Inferior parietal cortex (tissue), 1 donor: ENCODE measurements around the gene IRF6.

Experiments
- DNase-seq: peaks from one replicate; pipeline ENCODE4 v3.0.0-alpha.2; 2016; ENCODE audit errors: extremely low spot score

Gene IRF6

GRCh38 chr1:209805875-209806760 is at the start of gene IRF6:
IRF6 (minus strand) TSS chr1:209806142; CDS start chr1:209801413, 4,729 bp downstream.
- DNase-seq: peak; percentile 47

DNA sequence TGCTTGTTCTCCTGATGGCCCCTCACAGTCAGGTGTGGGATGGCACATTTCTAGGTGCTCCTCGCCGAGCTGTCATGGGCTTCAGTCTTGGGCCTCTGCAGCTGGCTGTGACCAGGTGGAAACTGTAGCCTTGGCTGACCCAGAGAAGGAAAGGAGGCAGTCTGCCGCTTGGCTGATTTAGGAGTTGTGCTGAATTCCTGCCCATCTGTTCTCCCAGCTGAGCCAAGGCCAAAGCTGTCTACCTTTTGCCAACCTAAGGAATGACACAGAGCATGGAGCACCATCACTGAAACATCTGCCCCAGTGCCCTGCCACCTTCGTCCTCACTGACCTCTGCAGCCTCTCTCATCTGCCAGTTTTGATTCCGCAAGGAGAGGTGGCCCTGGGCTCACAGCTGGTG is 49.7 kb upstream of the IRF6 start:
- DNase-seq: no peak

DNA sequence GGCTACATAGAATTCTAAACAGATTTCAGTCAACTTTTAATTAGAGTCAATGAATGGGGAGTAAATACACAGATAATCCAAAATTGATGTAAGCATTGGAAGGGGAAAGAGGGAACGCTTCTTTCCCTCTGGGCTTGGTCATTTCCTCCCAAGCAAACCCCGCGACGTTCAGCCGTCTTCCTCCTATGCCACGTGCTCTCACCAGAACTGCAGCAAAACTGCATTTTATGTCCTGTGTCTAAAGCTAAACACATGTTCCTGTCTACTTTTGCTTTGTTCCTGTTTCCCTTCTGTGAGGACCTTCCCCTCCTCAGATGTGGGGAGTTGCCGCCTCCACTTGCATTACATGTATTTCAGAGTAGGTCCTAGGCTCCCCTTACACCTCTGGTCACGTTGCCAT is 49.1 kb upstream of the IRF6 start:
- no peak for DNase-seq

GRCh38 chr1:209854196-209854595 is 48.3 kb upstream of the IRF6 start:
- DNase-seq: peak; percentile 71

- DNase-seq: no peak
These were observed 47.7 kb upstream of the IRF6 start for GRCh38 chr1:209853676-209854075.

DNA sequence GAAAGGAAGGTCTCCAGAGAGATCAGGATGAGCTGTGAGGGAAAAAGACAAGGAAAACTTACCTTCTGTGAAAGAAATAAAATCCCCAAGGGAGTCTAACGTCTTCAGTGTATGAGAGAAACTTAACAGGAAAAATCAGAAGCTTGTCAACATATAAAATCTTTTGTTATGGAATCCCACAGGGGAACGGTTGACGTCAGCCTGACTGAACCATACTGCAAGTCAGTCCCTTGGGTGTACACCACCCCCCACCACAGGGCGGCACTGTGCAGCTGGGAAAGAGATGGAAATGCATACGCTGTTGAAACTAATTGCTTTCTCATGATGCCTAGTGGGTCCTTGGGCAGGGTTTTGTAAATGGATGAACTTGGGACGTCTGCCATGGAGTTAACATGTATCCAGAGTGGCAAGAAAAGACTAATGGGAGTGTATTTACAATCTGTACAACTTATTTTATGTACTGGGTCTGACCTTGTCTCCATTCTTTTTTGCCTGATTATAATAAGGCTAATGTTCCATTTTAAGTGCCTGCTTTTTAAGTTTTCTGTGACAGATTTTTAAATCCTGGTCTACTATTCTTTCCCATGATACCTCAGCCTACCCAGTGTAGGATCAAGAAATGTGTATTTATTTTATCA is 44.5 kb upstream of the IRF6 start:
- peak; percentile 88 for DNase-seq

DNA sequence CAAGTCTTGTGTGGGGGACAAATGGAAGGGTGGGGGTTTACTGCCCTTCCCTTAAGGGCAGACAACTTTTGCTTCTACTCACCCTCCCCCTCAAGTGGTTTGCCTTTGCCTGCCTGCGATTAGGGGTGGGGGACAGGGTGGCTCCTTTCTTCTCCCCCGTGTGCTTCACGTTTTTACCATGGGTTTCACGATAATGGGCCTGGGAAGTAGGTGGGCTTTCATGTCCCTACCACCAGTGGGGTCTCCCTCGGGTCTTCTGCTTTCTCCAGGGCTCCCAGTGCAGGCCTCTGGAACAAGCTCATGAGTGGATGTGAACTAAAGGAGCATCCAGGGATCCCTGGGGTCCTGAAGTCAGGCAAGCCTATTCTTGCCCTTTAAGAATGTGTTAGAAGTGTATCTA is 43.4 kb upstream of the IRF6 start:
- DNase-seq: no peak

DNA sequence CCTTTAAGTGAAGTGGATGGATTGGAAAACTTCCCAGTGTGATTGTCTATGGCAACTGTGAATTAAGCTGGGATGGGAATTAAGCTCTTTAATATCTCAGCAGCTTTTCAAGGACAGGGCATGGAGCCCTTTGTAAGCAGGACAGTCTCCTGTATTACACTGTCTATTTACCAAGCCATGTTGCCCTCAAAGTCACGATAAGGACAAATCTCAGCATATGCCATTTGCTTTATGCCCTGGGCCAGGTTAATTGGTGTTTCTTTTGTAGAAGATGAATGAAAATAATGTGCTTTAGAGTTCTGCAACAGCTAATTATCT is 39.4 kb upstream of the IRF6 start:
- no peak for DNase-seq

DNA sequence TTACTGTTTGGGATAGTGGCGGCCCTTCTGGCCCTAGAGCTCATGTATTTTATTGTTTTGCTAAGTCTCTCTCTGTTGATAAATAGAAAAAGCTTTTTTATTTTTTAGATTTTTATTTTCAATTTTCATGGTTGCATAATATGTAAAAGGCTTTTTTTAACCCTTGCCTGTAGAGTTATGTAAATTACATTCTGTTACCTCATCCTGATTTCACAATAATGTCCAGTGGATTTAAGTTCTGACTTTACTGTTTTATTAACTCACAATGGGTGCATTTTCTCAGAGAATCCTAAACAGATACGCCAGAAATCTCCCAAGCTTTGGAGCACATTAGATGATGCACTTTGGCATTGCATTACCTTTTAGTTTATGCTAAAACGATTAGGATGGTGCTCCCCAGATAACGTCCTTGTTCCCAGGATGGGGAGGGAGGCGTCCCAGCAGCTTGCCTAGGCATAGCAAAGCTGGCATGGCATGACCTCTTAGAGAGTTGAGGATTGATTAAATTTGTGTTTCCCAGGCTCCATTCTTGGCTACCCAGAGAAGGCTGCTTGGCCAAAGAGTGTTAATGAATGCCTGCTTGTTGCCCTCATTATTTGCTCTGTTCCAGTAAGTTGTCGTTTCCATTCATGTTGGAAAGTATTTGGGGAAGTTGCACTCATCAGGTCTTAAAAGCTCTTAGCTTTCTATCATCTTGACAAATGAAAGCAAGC is 38.9 kb upstream of the IRF6 start:
- DNase-seq: no peak

GRCh38 chr1:209840611-209841010 is 34.7 kb upstream of the IRF6 start:
- no peak for DNase-seq

DNA sequence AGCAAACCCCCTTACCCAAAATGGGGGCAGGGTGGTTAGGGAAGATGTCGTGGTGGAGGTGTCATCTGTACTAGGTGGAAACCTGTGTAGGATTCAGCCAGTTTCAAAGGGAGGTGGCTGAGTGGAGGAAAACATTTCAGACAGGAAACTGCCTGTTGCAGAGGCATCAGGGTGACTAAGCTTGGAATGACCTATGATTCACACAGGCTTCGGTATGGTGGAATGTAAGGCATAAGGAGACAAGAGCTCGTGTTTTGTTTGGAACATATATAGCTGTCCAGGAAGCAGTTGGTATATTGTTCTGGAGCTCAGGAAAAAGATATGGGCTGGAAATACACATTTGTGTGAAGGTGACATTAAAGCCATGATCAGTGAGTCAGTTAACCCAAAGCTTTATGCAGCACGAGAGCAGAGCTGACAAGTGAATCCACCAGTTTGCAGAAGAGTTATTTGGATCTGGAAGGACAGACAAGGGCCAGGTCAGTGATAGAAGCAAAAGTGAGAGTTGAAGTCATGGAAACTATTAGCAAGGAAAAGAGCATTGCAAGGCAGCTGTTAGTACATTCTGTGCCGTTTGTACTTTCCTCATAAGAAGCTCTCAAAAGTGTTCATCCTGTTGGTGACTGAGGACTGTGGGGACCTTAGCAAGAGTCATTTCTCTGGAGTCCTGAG is 34.1 kb upstream of the IRF6 start:
- no peak for DNase-seq

GRCh38 chr1:209838537-209838936 is 32.6 kb upstream of the IRF6 start:
- no peak for DNase-seq

DNA sequence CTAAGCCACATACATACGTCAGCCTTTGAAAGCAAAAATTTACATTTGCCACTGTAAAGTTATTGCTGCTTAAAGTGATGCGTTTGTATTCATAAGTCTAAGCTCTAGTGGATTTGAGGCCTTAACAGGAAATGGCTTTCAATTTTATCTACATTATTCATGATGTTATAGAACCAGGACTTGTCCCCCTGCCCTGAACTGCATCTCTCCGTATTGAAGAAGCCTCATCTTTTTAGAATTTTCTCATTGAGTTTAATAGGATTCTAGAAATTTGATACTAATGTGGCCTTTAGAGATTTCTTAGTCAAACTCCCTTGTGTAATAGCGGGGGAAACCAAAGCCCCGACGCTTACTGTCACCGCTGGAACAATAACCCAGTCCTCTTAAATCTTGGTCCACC is 31.7 kb upstream of the IRF6 start:
- DNase-seq: no peak

GRCh38 chr1:209835782-209836298 is 29.9 kb upstream of the IRF6 start:
- no peak for DNase-seq

DNA sequence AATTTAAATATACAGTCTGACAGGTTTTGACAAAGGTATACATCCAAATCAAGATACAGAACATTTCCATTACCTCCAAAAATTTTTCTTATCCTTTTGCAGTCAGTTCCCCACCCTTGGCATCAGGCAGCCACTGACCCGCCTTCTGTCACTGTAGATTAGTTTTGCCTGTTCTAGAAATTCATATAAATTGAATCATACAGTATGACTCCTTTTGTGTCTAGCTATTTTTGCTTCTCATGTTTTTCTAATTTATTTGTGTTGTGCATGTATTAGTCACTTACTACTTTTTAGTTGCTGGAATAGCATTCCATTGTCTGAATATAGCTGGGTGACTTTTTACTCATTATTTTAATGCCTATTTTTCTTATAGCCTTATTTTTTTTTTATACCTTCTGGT is 25.7 kb upstream of the IRF6 start:
- DNase-seq: no peak

GRCh38 chr1:209830722-209831121 is 24.8 kb upstream of the IRF6 start:
- DNase-seq: no peak

DNA sequence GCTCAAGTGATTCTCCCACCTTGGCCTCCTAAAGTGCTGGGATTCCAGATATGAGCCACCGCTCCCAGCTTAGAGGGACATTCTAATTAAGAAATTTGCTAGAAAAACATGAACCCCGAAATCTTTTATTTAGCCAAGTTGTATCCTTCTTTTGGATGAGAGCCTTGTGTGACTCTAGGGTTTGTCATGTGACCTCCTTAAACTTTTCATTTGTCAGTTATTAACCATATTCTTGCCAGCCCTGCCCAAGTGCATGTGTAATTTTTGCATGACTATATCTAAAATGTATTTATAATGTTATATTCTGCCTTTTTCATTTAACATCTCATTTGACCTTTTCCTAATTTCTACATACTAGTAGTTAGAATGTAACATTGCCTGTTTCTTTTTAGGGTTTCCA is 23.8 kb upstream of the IRF6 start:
- DNase-seq: no peak

GRCh38 chr1:209827384-209828262 is 21.7 kb upstream of the IRF6 start, which contains the start of gene UTP25:
UTP25 (plus strand) TSS chr1:209827972; CDS start chr1:209828064, 92 bp downstream.
- DNase-seq: peak; percentile 98

DNA sequence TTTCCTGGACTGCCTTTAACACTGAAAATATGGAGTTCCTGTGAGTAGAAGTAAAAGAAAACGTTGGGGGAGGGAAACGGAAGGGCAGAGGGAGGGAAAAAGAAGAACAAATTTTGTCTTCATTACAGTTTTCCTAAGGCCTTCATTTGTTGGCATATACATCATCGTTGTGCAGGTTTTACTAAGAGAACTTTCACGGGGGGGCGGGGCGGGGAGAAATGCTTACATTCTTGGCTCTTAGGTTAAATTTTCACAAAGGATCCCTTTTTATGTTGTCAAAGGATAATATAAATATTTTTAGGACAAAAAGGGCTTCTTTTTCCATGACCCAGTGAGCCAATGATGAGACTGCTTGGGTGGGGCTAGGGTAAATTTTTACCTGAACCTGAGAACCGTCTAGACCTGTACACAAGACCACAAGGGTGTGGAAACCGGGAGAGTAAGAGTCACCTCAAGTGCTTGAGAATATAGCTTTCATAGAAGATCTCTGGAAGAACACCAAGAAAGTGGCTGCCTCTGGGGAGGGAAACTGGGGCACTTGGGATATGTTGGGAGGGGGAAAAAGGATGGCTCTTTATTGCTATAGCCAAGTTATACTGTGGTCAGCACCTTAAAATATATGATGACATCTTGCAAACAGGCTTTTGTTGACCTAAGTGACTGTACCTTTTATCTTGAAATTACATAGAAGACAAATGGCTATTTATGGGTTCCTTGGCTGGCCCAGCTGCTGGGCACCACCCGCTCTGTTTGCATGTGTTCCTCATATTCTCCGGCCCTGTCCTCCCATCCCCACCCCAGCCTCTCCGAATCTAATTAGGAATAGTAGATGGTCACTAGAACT is 19.9 kb upstream of the IRF6 start:
- no peak for DNase-seq
